Stimulated activated CD8-positive, alpha-beta memory T cell treated with anti-CD3 and anti-CD28 coated beads, Interleukin-7, amount 100 ng/mL, for 1 hour (primary cell): Measurements from ENCODE around the gene VEZT.
A peak's percentile ranks its signal among the peaks of the same experiment; 100 is the strongest.

ENCODE experiments used
- DNase-seq, 2 donors: peaks; one replicate each; pipeline ENCODE4 v3.0.0-alpha.2; 2020; ENCODE audit warnings: low read depth in 2 of 2

VEZT gene

GRCh38 chr12:95200128-95200894, 17.3 kb upstream of the VEZT start:
- DNase-seq = no peak

GRCh38 chr12:95201056-95201670, 16.4 kb upstream of the VEZT start:
- no peak for DNase-seq

- DNase-seq = no peak
Observed at GRCh38 chr12:95202691-95203486, 14.7 kb upstream of the VEZT start.

GRCh38 chr12:95203487-95204030, 14.0 kb upstream of the VEZT start:
- no peak for DNase-seq

GRCh38 chr12:95204141-95204866, 13.3 kb upstream of the VEZT start:
- no peak for DNase-seq

GRCh38 chr12:95205016-95205624, 12.5 kb upstream of the VEZT start:
- no peak for DNase-seq

GRCh38 chr12:95205685-95206084, 11.9 kb upstream of the VEZT start:
- DNase-seq = no peak

- no peak for DNase-seq
Observed at GRCh38 chr12:95206916-95207315, 10.7 kb upstream of the VEZT start.

- no peak for DNase-seq
Observed at GRCh38 chr12:95207407-95207806, 10.2 kb upstream of the VEZT start.

GRCh38 chr12:95208678-95209077, 8.9 kb upstream of the VEZT start:
- DNase-seq = no peak

GRCh38 chr12:95212586-95212985, 5.0 kb upstream of the VEZT start:
- DNase-seq = no peak

- DNase-seq = no peak
Observed at GRCh38 chr12:95213119-95213518, 4.5 kb upstream of the VEZT start.

- no peak for DNase-seq
Observed at GRCh38 chr12:95213928-95214327, 3.7 kb upstream of the VEZT start.

- DNase-seq = no peak
Observed at GRCh38 chr12:95214466-95214865, 3.1 kb upstream of the VEZT start.

GRCh38 chr12:95215949-95216348, 1.7 kb upstream of the VEZT start:
- no peak for DNase-seq

GRCh38 chr12:95216711-95217376, 763 bp upstream of the VEZT start:
- DNase-seq = no peak

GRCh38 chr12:95218150-95219133, 835 bp downstream of the VEZT start:
- DNase-seq = peak in 1 of 2 donors; percentile 11

- no peak for DNase-seq
Observed at GRCh38 chr12:95220190-95220589, 2.6 kb downstream of the VEZT start.

GRCh38 chr12:95220726-95221125, 3.1 kb downstream of the VEZT start:
- DNase-seq = no peak
